GM23248 (cell line): Measurements from ENCODE around the gene REC8.

Experiments
- EZH2 ChIP-seq: fragments of 200-600 bp; sonication (generic); IDR thresholded peaks from 2 replicates; pipeline ENCODE4 v1.6.1; 2018; ENCODE audit warnings: antibody characterized with exemption, mild to moderate bottlenecking; ENCODE audit not compliant: insufficient read depth, poor library complexity, severe bottlenecking
- EZH2phosphoT487 ChIP-seq: fragments of 200-600 bp; sonication (generic); IDR thresholded peaks from 2 replicates; pipeline ENCODE4 v1.6.1; 2018; ENCODE audit warnings: antibody characterized with exemption, moderate library complexity, mild to moderate bottlenecking, low read depth; ENCODE audit not compliant: insufficient read depth

- TF ChIP-seq EZH2: no peak
- no peak for TF ChIP-seq EZH2phosphoT487
These were observed 39.7 kb upstream of the REC8 start for GRCh38 chr14:24132061-24132685.
